ENCODE measurements around the gene BEST2. TPM values are rescaled to one million over a fixed set of nuclear protein-coding genes. Genes with fewer than 3 reads are reported as not detected.
A peak's percentile ranks its signal among the peaks of the same experiment; 100 is the strongest.

Gene BEST2
- total RNA-seq, 4 donors from 2014 or later, result not detected

DNA sequence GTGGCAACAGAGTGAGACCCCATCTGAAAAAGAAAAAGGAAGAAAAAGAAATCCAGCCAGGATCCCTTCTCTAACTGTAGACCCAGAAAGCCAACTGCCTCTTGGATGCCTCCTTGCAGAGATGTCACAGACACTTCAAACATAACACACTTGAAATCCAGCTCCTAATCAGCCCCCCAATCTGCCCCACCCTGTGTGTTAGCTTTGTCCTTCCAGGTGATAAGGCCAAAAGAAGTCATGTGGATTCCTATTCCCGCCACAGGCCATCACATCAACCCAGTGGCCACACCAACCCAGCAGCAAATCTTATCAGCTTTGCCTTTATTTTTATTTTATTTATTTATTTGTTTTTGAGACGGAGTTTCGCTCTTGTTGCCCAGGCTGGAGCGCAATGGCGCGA, 8.1 kb downstream of the BEST2 start:
- TF ChIP-seq, protein P1, sequence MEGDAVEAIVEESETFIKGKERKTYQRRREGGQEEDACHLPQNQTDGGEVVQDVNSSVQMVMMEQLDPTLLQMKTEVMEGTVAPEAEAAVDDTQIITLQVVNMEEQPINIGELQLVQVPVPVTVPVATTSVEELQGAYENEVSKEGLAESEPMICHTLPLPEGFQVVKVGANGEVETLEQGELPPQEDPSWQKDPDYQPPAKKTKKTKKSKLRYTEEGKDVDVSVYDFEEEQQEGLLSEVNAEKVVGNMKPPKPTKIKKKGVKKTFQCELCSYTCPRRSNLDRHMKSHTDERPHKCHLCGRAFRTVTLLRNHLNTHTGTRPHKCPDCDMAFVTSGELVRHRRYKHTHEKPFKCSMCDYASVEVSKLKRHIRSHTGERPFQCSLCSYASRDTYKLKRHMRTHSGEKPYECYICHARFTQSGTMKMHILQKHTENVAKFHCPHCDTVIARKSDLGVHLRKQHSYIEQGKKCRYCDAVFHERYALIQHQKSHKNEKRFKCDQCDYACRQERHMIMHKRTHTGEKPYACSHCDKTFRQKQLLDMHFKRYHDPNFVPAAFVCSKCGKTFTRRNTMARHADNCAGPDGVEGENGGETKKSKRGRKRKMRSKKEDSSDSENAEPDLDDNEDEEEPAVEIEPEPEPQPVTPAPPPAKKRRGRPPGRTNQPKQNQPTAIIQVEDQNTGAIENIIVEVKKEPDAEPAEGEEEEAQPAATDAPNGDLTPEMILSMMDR (IDR thresholded peaks at IDR 0.05), result no peak
- no peak for DNase-seq (ENCODE audit: low spot score)
- ATAC-seq (ENCODE audit: low FRiP score), result no peak

DNA sequence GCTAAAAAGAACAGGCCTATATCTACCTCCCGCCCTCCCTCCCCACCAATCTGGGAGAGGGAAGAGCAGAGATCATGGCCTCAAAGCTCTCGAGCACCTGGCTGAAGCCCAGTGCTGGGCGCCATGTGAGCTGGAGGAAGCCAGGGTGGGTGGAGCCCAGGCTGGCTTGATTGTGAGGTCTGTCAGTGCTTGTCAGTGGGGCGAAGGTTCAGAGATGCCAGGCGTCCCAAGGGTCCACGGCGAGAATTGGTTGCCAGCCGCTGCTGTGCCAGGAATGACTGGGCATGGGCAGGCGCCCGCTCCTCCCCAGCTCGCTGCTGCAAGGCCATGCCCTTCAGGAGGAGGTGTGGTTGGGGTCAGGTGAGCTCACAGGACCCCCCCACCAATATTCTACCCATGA, 11.5 kb downstream of the BEST2 start:
- ATAC-seq (ENCODE audit: low FRiP score) (no peak), DNase-seq (ENCODE audit: low spot score) (no peak)
- TF ChIP-seq, protein P1 (IDR thresholded peaks at IDR 0.05), result no peak

DNA sequence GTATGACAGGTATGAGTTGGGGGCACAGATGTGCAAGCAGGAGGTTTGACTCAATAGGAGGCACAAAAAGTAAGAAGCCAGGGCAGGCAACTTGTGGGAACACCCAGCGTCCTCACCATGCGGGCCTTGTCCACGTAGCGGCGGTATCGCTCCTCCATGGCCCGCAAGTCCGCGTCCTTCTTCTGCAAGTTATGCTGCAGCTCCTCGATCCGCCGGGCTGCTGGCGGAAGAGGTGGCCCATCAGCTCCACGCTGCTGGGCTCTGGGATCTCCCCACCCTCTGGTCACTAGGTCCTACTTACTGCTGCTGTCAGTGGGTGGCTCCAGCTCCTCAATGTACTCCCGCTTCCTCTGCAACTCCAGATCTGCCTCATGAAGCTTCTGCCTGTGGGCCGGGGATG, 13.1 kb downstream of the BEST2 start:
- TF ChIP-seq, protein P1 (IDR thresholded peaks at IDR 0.05), result no peak
- no peak for DNase-seq (ENCODE audit: low spot score)
- ATAC-seq (ENCODE audit: low FRiP score), result no peak

DNA sequence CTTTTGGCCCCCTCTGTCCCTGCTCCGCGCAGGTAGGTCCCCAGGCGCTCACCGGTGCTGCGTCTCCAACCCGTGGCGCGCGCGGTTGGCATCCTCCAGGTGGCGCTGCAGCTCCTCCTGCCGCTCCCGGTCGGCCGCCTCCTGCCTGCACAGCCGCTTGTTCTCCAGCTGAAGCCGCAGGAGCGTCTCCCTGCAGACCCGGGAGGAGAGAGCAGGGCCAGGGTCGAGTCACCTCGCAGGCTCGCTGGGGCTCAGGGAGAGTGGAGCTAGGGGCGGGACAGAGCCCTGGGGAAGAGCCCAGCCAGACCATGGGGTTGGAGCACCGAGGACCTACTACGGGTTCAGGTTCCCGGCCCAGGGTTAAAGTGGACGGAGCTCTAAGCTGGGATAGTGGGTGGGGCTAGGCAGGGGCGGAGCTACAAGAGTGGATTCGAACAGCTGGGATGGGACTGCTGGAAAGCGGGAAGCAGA, 14.5 kb downstream of the BEST2 start:
- peak; percentile 79 for ATAC-seq (ENCODE audit: low FRiP score)
- TF ChIP-seq, protein P1 (IDR thresholded peaks at IDR 0.05), result peak in 1 of 3 donors; percentile 58
- no peak for DNase-seq (ENCODE audit: low spot score)

DNA sequence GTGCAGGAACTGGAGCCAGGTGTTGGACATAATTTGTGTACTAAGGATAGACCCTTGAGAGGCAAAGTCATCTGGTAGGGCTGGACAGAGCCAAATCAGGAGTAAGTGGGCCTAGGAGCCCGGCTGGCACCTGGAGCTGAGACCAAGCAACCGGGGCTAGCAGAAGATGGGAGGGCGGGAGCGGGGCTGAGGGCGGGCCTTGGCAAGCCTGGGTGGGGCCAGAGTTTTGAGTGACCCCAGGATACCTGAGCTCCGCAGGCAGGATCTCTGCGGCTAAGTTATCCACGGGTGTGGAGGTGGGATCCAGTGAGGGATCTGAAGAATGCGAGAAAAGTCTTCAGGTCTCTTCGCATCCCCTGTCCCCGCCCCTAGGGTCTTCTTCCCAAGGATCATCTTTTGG, 15.6 kb downstream of the BEST2 start:
- ATAC-seq (ENCODE audit: low FRiP score) (no peak), DNase-seq (ENCODE audit: low spot score) (no peak)
- TF ChIP-seq, protein P1 (IDR thresholded peaks at IDR 0.05), result no peak

DNA sequence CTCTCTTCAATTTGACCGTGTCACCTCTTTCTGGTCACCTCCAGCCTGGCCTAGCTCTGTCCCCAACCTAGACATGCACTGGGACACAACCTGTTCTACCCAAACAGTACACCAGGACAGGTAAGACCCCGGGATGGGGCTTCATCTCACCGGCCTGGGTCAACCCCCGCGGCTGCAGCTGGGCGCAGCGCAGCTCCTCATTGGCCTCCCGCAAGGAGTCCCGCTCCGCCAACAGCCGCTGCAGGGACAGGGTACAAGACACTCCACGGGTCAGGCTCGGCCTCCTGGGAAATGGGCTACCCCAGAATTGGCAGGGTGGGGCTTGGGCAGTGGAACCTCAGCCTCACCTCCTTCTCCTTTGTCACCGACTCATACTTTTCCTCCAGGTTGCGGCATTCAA, 16.1 kb downstream of the BEST2 start:
- ATAC-seq (ENCODE audit: low FRiP score) (no peak), DNase-seq (ENCODE audit: low spot score) (no peak)
- TF ChIP-seq, protein P1 (IDR thresholded peaks at IDR 0.05), result no peak

DNA sequence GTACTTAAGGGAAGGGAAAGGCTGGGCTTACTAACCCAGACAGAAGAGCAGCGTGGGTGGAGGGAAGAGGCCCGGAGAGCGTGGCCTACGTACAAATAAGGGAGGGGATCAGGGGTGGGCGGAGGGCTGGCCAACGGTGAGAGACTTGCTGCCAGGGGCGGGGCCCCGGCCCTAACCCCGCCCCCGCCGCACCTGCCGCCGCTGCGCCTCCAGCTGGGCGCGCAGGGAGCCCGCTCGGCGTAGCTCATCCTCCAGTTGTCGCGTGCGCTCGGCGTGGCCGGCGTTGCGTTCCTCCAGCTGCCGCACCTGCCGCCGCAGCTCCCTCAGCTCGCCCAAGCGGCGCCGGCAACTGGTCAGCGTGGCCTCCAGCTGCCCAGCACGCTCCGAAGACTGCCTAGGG, 18.1 kb downstream of the BEST2 start:
- DNase-seq (ENCODE audit: low spot score) (no peak), ATAC-seq (ENCODE audit: low FRiP score) (peak; percentile 63)
- TF ChIP-seq, protein P1 (IDR thresholded peaks at IDR 0.05), result no peak

Measured in omental fat pad (tissue), 4 donors.